GM23338 (cell line): Measurements from ENCODE around the gene RFXAP.

ENCODE experiments used
- EZH2 ChIP-seq: fragments of 200-600 bp; sonication (generic); IDR thresholded peaks from one replicate; pipeline ENCODE4 v1.8.0; 2017; ENCODE audit warnings: antibody characterized with exemption, mild to moderate bottlenecking, low read depth; ENCODE audit not compliant: unreplicated experiment
- TF ChIP-seq, protein P1 (sequence below), 2 experiments: fragments of 200-600 bp in 1 of 2; sonication (generic) in 1 of 2; conservative IDR thresholded peaks; 2 replicates each; pipeline versions ENCODE4 v1.5.1 to v1.6.1; 2016 to 2017; ENCODE audit warnings: antibody characterized with exemption in 2 of 2, low read depth in 2 of 2, mild to moderate bottlenecking in 2 of 2, moderate library complexity in 1 of 2
- TF ChIP-seq, protein P2 (sequence below): IDR thresholded peaks from one replicate; pipeline ENCODE4 v1.6.1; 2018; ENCODE audit warnings: antibody characterized with exemption; ENCODE audit not compliant: unreplicated experiment

DNA sequence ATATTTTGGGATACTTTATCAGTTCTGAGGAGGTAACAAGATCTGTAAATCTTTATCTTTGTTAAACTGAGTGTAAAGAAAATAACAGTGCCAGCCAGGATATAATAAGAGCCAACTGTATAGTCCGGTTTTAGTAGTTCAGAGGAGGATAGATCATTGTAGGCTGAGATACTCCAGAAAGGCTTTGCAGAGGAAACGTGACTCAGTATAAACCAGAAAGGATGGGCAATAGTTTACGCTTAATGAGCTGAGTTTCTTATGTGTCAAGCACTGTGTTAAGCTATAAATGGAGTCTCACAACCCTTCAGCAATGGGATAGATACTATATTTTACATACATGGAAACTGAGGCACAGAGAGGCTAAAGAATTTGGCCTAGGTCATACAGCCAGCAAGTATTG lies 3.8 kb downstream of the RFXAP start:
- TF ChIP-seq, protein P1, sequence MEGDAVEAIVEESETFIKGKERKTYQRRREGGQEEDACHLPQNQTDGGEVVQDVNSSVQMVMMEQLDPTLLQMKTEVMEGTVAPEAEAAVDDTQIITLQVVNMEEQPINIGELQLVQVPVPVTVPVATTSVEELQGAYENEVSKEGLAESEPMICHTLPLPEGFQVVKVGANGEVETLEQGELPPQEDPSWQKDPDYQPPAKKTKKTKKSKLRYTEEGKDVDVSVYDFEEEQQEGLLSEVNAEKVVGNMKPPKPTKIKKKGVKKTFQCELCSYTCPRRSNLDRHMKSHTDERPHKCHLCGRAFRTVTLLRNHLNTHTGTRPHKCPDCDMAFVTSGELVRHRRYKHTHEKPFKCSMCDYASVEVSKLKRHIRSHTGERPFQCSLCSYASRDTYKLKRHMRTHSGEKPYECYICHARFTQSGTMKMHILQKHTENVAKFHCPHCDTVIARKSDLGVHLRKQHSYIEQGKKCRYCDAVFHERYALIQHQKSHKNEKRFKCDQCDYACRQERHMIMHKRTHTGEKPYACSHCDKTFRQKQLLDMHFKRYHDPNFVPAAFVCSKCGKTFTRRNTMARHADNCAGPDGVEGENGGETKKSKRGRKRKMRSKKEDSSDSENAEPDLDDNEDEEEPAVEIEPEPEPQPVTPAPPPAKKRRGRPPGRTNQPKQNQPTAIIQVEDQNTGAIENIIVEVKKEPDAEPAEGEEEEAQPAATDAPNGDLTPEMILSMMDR (conservative IDR thresholded peaks at IDR 0.05; ENCODE audit: low read depth in 2 of 2) = no peak
- TF ChIP-seq EZH2 = no peak
- TF ChIP-seq, protein P2, sequence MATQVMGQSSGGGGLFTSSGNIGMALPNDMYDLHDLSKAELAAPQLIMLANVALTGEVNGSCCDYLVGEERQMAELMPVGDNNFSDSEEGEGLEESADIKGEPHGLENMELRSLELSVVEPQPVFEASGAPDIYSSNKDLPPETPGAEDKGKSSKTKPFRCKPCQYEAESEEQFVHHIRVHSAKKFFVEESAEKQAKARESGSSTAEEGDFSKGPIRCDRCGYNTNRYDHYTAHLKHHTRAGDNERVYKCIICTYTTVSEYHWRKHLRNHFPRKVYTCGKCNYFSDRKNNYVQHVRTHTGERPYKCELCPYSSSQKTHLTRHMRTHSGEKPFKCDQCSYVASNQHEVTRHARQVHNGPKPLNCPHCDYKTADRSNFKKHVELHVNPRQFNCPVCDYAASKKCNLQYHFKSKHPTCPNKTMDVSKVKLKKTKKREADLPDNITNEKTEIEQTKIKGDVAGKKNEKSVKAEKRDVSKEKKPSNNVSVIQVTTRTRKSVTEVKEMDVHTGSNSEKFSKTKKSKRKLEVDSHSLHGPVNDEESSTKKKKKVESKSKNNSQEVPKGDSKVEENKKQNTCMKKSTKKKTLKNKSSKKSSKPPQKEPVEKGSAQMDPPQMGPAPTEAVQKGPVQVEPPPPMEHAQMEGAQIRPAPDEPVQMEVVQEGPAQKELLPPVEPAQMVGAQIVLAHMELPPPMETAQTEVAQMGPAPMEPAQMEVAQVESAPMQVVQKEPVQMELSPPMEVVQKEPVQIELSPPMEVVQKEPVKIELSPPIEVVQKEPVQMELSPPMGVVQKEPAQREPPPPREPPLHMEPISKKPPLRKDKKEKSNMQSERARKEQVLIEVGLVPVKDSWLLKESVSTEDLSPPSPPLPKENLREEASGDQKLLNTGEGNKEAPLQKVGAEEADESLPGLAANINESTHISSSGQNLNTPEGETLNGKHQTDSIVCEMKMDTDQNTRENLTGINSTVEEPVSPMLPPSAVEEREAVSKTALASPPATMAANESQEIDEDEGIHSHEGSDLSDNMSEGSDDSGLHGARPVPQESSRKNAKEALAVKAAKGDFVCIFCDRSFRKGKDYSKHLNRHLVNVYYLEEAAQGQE = no peak
